Renal pelvis (tissue), 4 donors: ENCODE results near the gene RLF. TPM values are rescaled to one million over a fixed set of nuclear protein-coding genes. Genes with fewer than 3 reads are reported as not detected.

Experiments used
- DNase-seq: peaks from one replicate; pipeline ENCODE4 v3.0.0-alpha.2; 2013
- polyA plus RNA-seq, 3 donors: library from polyadenylated mRNA; unstranded; fragments of 120-200 nt; gene quantifications; one replicate each; pipeline ENCODE4 v1.2.1, GENCODE V29; 2013; ENCODE audit not compliant: insufficient read length in 3 of 3

Gene RLF
- polyA plus RNA-seq, 3 donors = 22.2 to 25.5 (median 23.6) TPM

DNA sequence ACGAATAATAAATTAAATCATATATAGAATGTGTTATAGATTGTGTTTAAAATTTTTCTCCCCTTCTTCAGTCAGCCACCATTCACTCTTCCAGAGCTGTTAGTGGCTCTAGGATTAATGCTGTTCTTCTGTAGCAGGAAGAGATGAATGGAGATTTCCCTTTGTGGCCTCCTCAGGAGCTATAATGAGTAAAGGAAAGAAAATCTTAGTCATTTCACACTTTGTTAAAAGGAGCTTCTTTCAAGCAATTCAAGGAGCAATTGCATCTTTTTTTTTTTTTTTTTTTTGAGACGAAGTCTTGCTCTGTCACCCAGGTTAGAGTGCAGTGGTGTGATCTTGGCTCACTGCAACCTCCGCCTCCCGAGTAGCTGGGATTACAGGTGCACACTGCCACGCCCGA lies 62.9 kb downstream of the RLF start:
- DNase-seq = no peak

DNA sequence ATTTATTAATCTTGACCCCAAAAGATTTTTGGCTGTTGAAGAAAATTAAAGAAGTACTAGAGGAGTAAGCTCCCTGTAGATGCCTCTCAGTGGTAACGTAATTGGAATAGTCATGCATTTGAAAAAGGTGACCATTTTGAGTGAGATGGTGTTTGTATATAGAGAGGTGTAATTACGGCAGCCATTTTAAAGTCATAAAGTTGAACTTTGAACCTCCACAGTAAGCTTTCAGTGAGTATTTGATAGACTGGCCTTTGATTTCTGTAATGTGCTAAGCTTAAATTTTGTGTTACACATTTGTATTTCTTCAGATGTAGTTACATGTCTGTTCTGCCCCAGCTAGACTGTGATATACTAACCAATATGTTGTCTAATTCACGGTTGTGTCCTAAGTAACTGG lies 65.0 kb downstream of the RLF start:
- DNase-seq = no peak

GRCh38 chr1:40232444-40232843 lies 71.3 kb downstream of the RLF start:
- no peak for DNase-seq

DNA sequence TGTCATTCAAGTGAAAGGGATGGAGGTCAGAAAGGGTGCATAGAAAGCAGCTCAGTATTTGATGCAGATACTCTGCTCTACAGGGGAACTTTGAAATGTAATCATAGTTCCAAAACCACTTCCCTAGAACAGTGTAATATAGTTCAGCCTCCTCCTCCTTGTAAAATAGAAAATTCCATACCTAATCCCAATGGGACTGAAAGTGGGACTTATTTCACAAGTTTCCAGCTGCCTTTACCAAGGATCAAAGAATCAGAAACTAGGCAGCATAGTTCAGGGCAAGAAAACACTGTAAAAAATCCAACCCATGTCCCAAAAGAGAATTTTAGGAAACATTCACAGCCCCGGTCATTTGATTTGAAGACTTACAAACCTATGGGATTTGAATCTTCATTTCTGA lies 78.4 kb downstream of the RLF start:
- DNase-seq = no peak

DNA sequence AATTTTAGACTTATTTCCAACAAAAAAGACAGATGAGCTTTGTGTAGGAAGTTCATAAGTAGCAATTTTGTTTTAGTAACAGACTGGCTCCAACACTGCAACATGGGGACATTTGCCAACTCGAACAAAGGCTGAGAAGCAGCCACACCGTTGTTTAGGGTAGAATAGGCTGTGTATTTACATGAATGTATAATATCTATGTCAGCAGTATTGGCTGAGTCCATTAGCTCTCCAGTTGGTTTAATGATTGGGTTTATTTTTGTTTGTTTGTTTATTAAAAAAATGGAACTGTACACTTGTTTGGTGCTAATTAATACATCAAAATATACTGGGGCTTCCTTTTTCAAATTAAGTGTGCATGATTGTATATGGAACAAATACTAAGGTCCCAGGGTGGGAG lies 79.2 kb downstream of the RLF start:
- no peak for DNase-seq

- DNase-seq = no peak
Observed at GRCh38 chr1:40241362-40241761, 80.2 kb downstream of the RLF start.

GRCh38 chr1:40243351-40243750 lies 82.2 kb downstream of the RLF start:
- no peak for DNase-seq

DNA sequence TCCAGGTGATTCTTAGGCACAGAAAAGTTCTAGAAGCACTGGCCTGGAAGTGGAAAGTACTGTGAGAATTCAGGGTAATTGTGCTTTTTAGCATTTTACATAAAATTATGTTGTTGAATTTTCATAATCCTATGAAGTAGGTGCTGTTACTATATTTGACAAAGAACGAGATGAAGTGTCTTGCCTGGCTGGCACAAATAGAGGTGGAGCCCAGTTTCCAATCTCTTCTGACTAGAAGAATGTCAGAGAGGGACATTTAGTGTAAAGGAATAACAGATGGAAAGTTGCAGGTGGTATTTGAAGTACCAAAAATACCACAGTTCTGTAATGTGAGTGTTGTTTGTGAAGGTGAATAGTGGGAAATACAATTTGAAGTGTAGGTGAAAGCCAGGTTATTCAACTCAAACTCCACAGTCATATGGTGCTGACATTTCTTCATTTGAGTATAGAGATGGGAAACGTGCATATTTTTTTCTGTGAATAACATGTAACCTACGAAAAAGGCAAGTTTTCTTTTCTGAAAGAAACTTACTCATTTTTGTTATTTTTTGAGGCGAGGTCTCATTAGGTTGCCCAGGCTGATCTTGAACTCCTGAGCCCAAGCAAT lies 83.1 kb downstream of the RLF start:
- no peak for DNase-seq

- DNase-seq = no peak
Observed at GRCh38 chr1:40245686-40246085, 84.5 kb downstream of the RLF start.

DNA sequence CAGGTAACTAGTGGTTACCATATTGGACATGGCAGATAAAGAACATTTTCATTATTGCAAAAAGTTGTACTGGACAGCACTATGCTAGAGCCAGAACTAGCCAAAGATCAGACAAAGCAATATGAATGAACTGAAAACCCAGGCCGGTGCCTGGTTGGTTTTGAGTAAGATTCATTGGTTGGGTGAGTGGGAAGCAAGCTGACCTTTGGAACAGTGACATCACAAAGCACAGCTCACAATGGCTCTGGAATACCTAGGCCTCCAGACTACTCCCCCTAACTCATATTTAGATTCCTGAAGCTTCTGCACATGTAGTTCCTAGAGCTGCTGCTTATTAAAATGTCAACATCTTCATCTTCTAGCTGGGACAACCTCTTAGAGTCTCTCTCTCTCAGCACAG lies 86.5 kb downstream of the RLF start, which contains the start of gene TMCO2:
Gene TMCO2, plus strand, starts transcription at position 283 of the 400 bp plus-strand sequence. Its CDS starts 57 bp downstream, at position 340.
- no peak for DNase-seq

- DNase-seq = no peak
Observed at GRCh38 chr1:40248412-40248811, 87.2 kb downstream of the RLF start.

- DNase-seq = no peak
Observed at GRCh38 chr1:40251456-40251855, 90.3 kb downstream of the RLF start.

- DNase-seq = no peak
Observed at GRCh38 chr1:40252601-40253000, 91.4 kb downstream of the RLF start.

DNA sequence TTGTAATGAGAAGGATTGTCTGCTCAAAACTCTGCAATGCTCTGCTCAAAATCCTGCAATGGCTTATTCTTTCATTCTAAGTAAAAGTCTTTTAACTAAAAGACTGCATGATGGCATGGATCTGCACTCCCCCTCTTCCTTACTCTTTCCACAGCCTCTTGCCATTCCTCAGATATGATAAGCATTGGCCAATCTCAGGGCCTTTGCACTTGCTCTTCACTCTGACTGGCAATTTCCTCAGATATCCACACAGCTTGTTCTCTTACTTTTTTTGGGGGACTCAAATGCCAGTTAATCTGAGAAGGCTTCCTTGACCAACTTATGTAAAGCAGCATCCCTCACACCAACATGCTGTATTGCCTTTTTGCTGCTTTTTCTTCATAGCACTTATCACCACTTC lies 94.0 kb downstream of the RLF start:
- no peak for DNase-seq

DNA sequence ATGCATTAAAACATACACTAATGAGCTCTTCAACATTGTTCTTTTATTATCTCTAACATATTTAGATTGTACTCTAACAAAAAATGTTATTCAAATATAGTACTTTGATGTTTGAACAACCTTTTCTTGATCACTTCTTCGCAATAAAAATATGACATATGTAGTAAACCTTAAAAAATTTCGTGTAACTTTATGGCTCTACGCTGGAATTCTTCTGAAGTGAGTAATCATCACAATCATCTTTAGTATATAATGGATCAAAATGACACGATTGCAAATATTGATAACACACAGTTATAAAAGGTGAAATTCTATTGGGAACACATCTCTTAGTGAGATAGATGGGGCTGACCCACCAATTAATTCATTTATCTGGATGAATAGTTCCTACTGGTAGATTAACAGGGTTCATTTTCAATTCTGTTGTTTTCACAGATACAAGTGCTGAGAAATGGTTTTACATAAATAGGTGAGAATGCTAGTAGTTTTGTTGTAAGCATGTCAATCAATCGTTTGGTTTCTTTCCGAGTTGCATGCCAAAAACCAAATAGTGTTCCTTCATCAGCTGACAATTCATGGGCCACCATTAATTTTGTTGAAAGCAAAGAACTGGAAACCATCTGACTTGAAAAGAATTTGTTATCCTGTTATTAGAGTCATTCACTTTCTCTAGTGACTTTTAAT lies 95.4 kb downstream of the RLF start:
- DNase-seq = no peak

GRCh38 chr1:40257313-40257687 lies 96.1 kb downstream of the RLF start:
- no peak for DNase-seq

DNA sequence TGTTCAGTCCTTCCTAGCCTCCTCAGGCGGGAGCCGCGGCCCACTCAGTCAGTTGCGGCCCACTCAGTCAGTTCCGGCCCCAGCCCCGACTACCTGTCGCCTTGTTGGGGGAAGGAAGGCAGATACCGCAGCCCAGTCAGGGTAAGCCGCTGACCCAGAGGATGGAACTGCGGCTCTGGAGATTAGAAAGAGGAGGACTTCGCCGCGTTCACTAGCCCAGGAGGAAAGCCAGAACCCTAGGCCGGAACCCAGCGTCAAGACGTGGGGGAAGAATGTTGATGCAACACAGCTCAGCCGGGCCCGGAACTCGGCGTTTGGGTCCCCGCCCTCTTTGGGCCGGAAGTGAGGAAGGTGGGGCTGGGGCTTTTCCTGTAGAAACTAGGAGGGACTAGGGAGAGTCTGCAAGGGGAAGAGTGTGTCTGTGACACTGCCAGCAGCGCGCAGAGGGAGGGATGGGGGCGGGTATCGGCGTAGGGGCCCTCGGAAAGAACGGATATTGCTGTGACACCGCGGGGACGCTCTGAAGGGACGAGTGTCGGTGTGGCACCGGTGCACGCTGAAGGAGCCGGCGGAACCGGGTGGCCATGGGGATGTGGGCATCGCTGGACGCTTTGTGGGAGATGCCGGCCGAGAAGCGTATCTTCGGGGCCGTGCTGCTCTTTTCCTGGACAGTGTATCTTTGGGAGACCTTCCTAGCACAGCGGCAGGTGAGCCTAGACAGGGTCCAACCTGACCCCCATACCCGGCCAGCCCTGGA lies 96.7 kb downstream of the RLF start, which contains the start of gene ZMPSTE24:
Gene ZMPSTE24, plus strand, starts transcription at position 549 of the 757 bp plus-strand sequence. Its CDS starts 36 bp downstream, at position 585.
- DNase-seq = peak; percentile 97

GRCh38 chr1:40258445-40258769 lies 97.2 kb downstream of the RLF start:
- DNase-seq = no peak

DNA sequence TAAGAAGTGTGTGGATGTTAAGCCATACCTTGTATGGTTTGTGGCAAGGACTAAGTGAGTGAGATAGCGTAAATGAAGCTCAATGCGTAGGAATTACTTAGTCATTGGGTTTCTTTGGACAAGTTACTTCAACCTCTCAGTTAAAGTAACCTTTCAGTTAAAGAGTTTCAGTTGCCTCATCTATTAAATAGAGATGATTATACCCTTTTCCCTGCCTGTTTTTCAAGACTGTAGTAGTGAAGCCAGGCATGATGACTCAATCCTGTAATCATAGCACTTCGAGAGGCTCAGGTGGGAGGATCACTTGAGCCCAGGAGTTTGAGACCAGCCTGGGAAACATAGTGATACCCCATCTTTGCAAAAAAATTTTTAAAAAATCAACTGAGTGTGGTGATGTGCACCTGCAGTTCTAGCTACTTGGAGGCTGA lies 103.2 kb downstream of the RLF start:
- no peak for DNase-seq

DNA sequence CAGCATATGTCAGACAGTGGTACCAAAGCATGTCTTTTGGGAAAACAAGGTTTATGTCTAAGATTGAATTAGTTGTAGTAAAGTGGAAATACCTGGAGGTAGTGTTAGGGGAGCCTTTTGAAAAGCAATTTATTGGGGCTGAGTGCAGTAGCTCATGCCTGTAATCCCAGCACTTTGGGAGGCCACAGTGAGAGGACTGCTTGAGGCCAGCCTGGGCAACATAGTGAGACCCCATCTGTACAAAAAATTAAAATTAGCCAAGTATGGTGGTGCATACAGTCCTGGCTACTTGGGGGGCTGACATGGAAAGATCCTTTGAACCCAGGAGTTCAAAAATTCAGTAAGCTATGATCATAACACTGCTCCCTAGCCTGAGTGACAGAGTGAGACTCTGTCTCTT lies 104.1 kb downstream of the RLF start:
- no peak for DNase-seq

GRCh38 chr1:40265919-40266318 lies 104.7 kb downstream of the RLF start:
- DNase-seq = no peak

DNA sequence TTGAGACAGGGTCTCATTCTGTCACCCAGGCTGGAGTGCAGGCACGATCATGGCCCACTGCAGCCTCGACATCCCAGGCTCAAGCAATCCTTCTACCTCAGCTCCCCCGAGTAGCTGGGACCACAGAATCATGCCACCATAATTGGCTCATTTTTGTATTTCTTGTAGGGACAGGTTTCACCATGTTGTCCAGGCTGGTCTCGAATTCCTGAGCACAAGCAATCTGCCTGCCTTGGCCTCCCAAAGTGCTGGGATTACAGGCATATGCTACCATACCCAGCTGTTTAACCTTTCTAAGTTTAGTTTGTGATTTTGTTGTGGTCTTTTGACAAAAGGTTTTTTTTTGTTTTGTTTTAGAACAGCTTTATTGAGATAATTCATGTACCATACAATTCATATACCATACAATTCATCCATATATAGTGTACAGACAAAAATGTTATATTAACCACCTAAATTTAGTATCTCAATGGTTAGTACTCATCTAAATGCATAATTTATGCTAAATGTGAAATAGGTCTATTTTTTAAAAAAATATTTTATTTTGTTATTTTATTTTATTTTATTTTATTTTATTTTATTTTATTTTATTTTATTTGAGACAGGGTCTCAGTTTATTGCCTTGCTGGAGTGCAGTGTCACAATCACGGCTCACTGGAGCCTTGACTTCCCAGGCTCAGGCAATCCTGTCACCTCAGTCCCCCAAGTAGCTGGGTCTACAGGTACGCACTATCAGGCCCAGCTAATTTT lies 105.8 kb downstream of the RLF start:
- DNase-seq = no peak
